GM19351 (cell line): Measurements from ENCODE around the gene C19orf73.

Experiments used
- ATAC-seq: cut with Tn5 transposase; IDR thresholded peaks from one replicate; pipeline ENCODE4 v1.9.1; 2021; ENCODE audit warnings: mild to moderate bottlenecking, moderate library complexity; ENCODE audit not compliant: unreplicated experiment

C19orf73 gene

GRCh38 chr19:49118565-49119410 lies at the start of gene C19orf73:
Gene C19orf73, minus strand, starts transcription at chr19:49119143. Its CDS starts 121 bp downstream, at chr19:49119022.
- peak; percentile 76 for ATAC-seq

- no peak for ATAC-seq
These were observed 49.5 kb upstream of the C19orf73 start for GRCh38 chr19:49168421-49168820.

GRCh38 chr19:49167857-49168409 lies 49.0 kb upstream of the C19orf73 start:
- no peak for ATAC-seq

GRCh38 chr19:49165865-49166301 lies 46.9 kb upstream of the C19orf73 start:
- ATAC-seq, result no peak

- ATAC-seq, result no peak
These were observed 46.3 kb upstream of the C19orf73 start for GRCh38 chr19:49165111-49165750.

- ATAC-seq, result no peak
These were observed 43.0 kb upstream of the C19orf73 start for GRCh38 chr19:49161987-49162386.

GRCh38 chr19:49160450-49161189 lies 41.7 kb upstream of the C19orf73 start:
- no peak for ATAC-seq

GRCh38 chr19:49157445-49158224 lies 38.7 kb upstream of the C19orf73 start, which contains the start of gene TRPM4:
Gene TRPM4, plus strand, starts transcription at chr19:49157792. Its CDS starts 75 bp downstream, at chr19:49157867.
- no peak for ATAC-seq

GRCh38 chr19:49155820-49156346 lies 36.9 kb upstream of the C19orf73 start:
- no peak for ATAC-seq

- ATAC-seq, result no peak
These were observed 36.3 kb upstream of the C19orf73 start, which contains the start of gene HRC for GRCh38 chr19:49155005-49155819. Gene HRC, minus strand, starts transcription at chr19:49155396. Its CDS starts 159 bp downstream, at chr19:49155237.

GRCh38 chr19:49154279-49154678 lies 35.3 kb upstream of the C19orf73 start:
- no peak for ATAC-seq

GRCh38 chr19:49153167-49153809 lies 34.3 kb upstream of the C19orf73 start:
- no peak for ATAC-seq

GRCh38 chr19:49152119-49152550 lies 33.2 kb upstream of the C19orf73 start:
- no peak for ATAC-seq

- no peak for ATAC-seq
These were observed 32.5 kb upstream of the C19orf73 start for GRCh38 chr19:49151267-49152118.

- ATAC-seq, result no peak
These were observed 32.0 kb upstream of the C19orf73 start for GRCh38 chr19:49150944-49151243.

- ATAC-seq, result no peak
These were observed 31.4 kb upstream of the C19orf73 start for GRCh38 chr19:49150106-49150943.

GRCh38 chr19:49149652-49150105 lies 30.7 kb upstream of the C19orf73 start:
- ATAC-seq, result no peak
